ENCODE results near the gene NME2.
"Not testable (repeated sequence)": the region's sequence is repeated elsewhere in the genome, so short reads cannot be mapped to it uniquely, and the experiment has no call there.

The NME2 gene

DNA sequence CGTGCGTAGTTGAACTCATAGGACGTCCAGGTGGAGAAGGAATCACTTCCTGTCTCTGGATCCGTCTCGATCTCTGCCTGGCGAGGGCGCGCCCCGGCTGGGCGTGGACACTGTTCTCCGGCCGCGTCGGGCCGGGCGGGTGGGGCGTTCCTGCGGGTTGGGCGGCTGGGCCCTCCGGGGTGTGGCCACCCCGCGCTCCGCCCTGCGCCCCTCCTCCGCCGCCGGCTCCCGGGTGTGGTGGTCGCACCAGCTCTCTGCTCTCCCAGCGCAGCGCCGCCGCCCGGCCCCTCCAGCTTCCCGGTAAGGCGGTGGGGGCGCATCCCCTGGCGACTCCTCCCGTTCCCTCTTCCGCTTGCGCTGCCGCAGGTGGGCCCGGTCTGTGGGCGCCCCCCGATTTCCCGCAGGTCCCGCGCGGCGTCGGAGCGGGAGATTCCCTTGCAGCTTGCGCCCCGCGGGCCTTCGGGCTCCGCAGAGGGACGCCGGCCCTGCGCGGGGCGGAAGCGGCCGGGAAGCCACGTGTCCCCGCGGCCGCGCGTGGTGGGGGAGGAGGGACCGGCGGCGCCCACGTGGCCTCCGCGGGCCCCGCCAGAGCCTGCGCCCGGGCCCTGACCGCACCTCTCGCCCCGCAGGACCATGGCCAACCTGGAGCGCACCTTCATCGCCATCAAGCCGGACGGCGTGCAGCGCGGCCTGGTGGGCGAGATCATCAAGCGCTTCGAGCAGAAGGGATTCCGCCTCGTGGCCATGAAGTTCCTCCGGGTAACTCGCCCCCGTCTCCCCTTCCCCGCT is at the start of gene NME2:
NME2 (plus strand) TSS at position 214 of the 789 bp plus-strand sequence; CDS start at position 634, 420 bp downstream.
- peak; percentile 53 for DNase-seq

DNA sequence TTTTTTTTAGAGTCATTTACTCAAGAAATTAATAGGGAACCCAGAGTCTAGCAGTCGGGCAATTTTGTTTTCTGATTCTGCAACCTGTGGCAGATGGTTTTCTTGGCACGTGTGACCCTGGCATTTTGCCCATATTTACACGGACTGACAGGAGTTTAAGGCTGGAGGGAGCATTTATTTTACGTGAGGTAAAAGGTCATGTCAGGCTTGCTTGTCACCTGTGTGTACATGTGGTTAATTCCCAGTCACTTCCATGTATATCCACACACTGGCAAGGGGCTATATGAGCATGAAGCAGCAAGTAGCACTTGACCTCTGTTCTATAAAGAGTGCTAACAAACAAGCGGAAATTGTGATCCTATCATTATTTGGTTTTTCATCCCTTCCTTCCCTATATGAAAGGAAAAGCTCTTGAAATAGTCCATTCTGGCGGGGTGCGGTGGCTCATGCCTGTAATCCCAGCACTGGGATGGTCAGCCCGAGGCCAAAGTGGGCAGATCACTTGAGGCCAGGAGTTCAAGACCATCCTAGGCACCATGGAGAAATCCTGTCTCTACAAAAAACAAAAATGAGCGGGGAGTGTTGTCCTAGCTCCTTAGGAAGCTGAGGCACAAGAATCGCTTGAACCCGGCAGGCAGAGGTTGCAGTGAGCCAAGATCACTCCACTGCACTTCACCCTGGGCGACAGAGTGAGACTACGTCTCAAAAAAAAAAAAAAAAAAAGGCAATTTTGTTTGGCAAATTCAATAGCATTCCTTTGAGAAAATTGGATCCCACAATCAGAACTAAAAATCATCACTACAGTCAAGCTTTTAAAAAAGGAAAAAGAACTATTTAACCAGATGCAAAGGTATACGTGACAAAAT is 47.6 kb upstream of the NME2 start:
- no peak for DNase-seq

DNA sequence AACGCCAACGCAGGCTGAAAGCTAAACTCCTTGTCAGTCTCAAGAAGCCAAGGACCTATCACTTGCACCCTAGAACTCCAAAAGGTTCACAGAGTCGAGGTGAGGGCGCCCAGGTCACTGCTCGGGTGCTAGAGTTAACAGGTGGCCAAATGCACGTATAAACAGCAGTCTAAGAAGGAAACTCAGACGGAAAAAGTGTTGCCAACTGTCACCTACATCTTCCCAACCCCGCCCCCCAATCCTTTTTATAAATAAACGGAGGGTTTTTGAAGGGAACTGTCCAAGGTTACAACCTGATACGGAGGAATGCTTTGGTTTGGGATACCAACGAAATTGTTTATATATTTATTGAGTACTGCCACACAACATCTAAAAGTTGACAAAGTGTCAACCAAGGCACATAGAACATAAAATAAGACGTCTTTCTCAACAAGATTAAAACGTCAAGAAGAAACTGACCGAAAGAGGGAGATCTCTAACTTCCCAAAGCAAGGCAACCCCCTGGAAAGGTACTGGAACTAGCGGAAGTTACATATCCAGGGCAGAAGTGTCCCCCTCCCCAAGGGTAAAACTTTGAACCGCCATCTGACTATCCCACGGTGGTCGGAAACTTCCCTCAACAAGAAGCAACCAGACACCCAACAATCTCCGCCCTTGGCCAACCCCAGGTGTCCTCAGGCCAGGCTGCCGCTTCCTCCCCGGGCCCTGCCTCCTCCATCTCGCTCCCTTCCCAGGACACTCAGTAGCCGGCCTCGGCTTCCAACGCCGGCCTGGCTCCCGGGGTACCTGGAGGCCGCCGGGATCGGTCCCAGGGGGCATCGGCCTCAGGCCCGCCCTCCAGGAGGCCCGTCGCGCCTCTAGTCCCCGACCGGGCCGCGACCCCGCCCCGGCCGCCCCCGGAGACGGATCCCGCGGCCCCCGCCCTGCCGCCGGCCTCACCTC is 46.5 kb upstream of the NME2 start:
- DNase-seq: peak; percentile 39

DNA sequence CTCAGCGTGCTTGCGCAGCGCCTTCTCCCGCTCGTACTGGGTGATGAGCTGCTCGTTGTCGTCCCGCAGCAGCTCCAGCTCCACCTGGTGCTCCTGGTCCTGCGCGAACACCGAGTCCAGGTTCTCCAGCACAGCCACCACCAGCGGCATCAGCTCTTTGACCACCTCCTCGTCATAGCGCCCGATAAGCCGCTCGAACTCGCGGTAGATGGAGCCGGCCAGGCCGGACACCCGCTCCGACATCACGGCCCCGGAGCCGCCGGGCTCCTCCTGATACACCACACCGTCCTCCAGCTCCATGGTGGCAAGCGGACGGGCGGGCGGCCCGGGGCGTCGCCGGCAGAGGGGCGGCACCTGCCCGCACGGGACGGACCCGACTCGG is 45.9 kb upstream of the NME2 start:
- peak; percentile 31 for DNase-seq

DNA sequence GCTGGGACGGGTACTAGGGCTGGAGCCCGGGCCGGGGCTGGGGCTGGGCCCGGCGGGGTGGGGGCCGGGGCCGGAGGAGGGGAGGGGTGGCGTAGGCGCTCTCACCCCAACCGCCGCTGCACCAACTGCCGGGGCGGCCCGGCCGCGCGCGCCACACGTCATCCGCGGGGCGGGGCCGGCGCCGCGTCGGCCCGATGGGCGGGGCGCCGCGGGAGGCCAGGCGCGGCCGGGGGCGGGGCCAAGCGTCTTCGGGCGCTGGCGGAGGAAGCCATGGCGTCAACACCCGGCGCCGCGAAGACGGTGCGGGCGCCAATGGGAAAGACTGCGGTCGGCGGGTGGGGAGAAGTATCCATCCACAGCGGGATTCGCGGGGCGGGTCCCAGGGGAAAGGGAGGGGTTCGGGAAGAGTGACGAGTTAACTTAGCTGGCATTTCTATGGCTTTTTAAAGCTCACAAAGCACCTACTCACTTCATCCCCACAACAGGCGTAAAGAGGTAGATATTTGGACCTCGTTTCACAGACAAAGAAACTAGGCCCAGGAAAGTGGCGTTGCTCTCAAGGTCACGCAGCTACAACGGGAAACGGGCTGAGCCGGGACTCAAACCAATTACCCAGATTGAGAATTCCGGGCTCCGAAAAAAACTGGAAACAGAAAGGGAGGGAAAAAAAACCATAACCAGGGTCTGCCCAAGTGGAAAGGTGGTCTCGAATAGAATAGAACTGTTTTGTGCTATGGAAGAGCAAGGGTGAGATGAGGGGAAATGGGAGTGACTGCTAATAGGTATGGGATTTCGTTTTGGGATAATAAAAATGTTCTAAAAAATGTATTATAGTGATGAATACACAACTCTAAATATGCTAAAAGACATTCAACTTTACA is 45.2 kb upstream of the NME2 start, which contains the start of gene SPAG9:
SPAG9 (minus strand) TSS at position 130 of the 881 bp plus-strand sequence. CDS start 212 bp downstream, outside the sequence.
- DNase-seq: peak; percentile 83

DNA sequence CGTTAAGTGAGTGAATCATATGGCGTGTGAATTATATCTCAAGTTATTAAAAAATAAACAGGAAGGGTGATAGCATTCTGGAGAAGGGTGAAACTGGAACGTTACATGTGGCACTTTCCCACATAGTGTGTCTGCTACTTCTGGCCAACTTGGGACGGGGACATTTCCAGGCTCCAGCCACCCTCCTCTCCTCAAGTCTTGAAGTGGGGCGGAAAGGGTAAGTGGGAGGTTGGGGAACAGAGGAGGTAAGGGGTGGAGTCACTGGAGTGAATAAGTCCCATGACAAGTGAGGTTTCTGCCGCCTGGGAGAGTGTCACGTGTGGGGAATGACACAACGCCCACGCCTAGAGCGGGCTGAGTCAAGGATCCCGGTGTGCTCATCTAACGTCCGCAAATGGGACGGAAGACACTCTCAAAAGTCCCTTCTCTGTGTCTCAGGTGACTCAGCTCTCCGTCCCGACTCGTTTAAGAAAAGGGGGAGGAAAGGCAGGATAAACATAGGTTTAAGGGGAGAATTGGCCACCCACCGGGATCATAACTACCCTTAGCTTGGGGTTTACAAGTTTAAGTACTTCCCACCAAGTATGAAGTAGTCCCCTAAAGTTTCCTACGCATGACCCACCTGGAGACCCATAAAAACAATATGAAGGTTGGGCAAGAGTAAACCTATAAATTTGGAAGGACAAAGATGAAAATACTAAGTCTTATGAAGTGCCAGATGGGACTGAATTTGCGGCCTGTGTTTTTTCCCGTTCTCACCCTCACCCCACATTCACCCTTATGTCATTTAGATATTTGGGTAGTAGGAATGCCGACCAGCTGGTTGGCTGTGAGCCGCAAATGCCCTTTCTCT is 44.4 kb upstream of the NME2 start:
- DNase-seq: peak; percentile 41

DNA sequence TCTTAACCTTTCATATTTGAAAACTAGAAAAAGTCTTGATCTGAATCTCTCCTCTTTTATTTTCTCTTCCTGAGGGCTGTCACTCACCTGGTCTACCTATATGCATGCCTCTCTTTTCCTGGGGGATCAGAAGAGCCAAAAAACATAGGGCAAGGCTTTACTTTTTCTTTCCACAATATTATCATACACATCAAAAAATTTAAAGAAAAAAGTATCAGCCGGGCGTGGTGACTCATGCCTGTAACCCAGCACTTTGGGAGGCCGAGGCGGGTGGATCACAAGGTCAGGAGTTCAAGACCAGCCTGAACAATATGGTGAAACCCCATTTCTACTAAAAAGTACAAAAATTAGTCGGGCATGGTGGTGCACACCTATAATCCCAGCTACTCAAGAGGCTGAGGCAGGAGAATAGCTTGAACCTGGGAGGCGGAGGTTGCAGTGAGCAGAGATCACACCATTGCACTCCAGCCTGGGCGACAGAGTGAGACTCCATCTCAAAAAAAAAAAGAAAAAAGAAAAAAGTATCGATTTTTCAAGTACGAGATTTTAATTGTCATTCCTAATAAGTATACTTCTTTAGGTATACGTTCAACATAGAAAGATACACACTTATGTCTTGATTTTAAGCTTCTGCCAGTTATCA is 43.6 kb upstream of the NME2 start:
- DNase-seq: not testable (repeated sequence)

DNA sequence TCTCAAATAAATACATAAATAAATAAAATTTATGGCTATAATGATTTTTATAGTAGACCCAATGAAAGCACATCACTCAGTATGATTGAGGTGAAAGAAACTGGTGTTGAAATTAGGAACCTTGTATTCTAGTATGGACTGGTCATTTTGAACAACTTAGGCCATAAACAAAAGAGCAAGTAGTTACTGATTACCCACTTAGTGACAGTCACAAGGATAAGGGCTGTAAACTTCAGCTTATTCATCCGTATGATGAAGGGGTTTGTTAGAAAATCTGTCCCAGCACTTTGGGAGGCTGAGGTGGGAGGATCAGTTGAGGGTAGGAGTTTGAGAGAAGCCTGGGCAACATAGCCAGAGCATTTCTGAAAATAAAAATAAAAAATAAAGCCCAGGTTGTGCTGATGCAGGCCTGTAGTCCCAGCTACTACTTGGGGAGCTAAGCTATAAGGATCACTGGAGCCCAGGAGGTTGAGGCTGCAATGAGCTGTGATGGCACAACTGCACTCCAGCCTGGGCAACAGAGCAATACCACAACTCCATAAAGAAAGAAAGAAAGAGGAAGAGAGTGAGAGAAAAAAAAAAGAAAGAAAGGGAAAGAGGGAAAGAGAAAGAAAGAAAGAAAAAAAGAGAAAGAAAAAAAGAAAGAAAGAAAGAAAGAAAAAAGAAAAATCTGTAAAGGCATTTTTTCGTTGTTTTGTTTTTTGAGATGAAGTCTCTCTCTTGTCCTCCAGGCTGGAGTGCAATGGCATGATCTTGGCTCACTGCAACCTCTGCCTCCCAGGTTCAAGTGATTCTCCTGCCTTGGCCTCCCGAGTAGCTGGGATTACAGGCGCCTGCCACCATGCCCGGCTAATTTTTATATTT is 41.3 kb upstream of the NME2 start:
- DNase-seq: no peak

DNA sequence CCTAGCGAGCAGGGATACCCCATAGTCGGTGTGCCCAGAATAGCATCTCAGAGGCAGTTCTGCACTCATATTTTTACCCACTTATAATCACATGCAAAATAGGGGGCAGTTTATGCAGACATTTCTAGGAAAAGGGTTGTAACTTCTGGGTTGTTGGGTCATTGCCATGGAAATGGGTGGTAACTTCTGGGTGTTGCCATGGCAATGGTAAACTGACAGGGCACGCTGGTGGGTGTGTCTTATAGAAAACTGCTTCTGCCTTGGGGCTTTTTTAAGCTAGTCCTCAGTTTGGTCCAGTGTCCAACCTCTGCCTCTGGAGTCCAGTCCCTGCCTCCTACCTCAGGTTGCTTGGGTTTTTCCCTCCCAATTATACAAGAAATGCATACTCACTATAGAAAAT is 38.1 kb upstream of the NME2 start:
- no peak for DNase-seq

DNA sequence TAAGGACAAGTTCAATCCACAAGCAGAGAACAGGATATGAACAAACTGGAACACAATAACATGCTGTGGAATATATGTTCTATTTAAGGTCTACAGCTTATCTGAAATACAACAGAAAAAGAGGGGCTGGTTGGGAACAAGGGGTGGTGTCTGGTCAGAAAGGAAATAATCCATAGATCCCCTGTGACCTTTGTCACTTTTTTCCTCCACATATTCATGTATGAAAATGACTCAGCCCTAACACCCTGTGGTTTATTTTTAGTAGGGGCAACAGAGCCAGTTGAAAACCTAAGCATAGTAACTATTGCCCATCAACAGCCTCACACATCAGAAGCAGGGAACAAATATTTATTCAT is 33.3 kb upstream of the NME2 start:
- DNase-seq: no peak

DNA sequence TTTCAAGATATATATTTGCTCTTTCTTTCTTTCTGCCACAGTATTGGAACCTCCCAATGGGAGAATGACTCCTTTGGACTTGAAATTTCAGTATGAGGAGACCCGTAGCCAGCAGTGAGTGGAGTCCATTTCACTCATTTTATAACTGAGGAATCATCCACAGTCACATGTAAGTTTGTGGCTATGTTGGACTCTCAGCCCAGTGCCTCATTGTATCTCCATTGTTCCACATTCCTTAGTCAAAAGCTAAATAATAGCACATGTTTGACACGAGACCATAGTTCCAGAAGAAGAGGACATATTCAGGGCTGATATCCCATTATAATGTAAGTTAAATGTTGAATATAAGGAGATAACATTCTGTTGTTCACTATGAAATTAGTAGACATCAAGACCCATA is 32.8 kb upstream of the NME2 start:
- DNase-seq: no peak

DNA sequence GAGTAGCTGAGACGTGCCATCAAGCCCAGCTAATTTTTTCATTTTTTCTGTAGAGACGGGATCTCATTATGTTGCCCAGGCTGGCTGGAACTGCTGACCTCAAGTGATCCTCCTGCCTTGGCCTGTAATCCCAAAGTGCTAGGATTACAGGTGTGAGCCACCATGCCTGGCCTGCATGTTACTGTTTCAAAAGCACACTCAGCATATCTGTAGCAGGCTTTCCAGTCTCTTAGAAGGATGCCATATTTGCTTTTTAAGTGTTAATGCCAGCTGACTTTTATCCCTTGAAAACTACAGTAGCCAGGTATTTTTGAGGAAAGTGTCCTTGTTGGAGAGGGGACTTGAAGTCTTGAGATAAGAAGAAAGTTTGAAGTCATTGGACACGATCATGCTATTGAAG is 30.3 kb upstream of the NME2 start:
- DNase-seq: no peak

DNA sequence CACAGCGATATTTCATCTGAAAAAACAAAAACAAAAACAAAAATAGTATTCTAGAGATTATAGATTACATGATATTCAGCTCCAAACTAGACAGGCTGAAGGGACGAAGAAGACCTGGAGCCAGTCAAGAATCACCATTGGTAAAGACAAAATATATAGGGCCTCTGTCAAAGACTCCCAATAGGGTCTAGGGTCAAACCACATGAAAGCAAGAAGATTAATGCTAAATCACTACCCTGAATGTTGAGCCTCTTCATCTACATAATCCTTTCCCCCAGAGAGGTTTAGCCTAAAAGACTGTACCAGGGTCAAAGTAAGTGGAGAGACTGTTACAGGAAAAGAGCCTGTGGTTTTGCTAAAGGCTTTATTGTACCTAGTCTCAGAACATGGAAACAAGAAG is 23.6 kb upstream of the NME2 start:
- DNase-seq: no peak

DNA sequence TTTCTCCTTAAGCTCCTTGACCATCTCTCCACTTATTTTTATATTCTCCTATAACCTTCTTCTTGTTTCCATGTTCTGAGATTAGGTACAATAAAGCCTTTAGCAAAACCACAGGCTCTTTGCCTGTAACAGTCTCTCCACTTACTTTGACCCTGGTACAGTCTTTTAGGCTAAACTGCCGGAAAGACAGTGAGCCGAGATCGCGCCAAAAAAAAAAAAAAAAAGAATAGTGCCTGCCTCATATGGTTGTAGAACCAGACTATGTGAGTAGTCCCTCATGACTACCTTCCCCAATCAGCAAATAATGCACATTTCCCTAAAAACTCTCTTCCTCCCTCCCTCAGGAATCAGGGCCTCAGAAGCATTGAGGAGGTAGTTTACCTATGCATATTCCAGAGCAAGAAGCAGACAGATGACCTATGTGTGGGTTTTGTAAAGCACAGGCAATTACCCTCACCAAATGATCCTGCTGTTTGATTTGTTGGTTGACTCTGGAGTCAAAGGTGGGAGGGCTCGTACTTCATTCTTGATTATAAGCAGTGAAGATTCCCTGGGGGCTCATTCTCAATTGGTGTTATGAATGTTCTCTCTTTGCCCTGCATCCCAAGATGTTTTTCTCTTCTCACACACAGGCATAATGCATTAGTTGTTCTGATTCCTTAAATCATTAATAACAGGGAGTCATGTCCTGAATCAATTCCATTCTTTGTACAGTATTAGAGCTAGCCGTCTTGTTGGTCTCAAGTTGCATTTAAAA is 21.8 kb upstream of the NME2 start:
- DNase-seq: no peak

DNA sequence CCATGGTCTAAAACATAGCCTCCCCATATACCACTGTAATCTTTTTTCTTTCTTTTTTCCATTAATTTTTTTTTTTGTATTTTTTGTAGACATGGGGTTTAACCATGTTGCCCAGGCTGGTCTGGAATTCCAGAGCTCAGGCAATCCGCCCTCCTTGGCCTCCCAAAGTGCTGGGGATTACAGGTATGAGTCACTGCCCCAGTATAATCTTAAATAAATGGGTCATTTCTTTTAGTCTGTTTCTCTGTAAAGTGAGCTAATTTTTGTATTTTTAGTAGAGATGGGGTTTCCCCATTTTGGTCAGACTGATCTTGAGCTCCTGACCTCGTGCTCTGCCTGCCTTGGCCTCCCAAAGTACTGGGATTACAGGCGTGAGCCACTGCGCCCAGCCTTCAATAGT is 18.6 kb upstream of the NME2 start:
- DNase-seq: no peak

DNA sequence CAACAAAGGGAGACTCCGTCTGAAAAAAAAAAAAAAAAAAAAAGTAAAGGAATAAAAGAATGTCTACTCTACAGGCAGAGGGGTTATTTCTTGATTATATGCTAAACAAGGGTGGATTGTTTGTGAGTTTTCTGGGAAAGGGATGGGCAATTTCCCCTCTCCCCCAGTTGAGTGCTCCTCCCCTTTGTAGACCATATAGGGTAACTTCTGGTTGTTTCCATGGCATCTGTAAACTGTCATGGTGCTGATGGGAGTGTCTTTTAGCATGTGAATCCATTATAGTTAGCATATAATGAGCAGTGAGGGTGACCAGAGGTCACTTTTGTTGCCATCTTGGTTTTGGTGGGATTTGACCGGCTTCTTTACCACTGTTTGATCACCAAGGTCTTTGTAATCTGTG is 17.0 kb upstream of the NME2 start:
- DNase-seq: no peak

DNA sequence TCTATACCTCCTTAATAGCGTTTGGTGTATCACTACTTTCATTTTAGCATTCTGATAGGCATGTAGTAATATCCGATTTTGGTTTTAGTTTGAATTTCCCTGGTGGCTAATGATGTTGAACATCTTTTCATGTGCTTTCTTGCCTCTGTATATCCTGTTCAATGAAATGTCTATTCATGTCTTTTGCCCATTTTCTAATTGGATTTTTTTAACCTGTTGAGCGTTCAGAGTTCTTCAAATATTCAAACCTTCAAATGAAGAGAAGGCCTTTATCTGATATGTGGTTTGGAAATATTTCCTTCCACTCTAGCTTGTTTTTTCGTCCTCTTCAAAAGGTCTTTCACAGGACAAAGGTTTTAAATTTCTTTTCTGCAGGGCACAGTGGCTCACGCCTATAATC is 15.3 kb upstream of the NME2 start:
- DNase-seq: no peak

DNA sequence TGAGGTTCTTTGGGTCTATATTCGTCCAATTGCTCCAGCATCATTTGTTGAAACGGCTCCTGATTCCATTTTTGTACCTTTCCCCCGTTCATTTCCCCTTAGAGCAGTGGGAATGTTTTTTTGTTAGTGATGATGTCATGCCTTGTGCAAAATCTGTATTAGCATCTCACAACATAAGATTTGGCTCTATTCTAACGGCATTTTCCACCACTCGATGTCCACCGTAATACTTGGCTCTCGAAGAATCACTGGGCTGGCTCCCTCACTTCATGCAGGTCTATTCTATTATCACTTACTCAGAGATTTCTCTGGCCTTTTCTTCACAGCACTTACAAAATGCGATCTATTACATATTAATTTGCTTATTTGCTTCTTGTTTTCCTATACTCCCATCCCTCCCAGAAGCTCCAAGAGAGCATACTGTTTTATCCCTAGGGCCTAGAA is 13.4 kb upstream of the NME2 start:
- DNase-seq: no peak
